Bronchial epithelial cell (primary cell): ENCODE measurements around the gene DCP1B. TPM values are rescaled to one million over a fixed set of nuclear protein-coding genes. Genes with fewer than 3 reads are reported as not detected.

ENCODE experiments used
- DNase-seq: peaks from one replicate; pipeline ENCODE4 v3.0.0-alpha.2; 2010; ENCODE audit warnings: low read depth
- FAIRE-seq: peaks from 2 replicates; lab custom pipeline; 2011; peaks lifted over from hg19 to GRCh38; lab: Jason Lieb, UNC
- H3K27me3 ChIP-seq: 2 replicates; pipeline ENCODE4 v1.5.1; 2011; ENCODE audit warnings: low read length; ENCODE audit not compliant: control insufficient read depth, insufficient read depth
- H3K36me3 ChIP-seq: 2 replicates; pipeline ENCODE4 v1.5.1; 2011; ENCODE audit warnings: low read length; ENCODE audit not compliant: control insufficient read depth, insufficient read depth
- H3K4me3 ChIP-seq: 2 replicates; pipeline ENCODE4 v1.5.1; 2011; ENCODE audit warnings: mild to moderate bottlenecking, low read depth, low read length, control low read depth
- CTCF ChIP-seq: IDR thresholded peaks from 2 replicates; pipeline ENCODE4 v1.5.1; 2011; ENCODE audit warnings: mild to moderate bottlenecking, moderate library complexity, low read length, control low read depth, inconsistent platforms; ENCODE audit not compliant: insufficient read depth, severe bottlenecking
- total RNA-seq: library from RNA; depleted of rRNA; stranded (reverse); fragments of >200 nt; gene quantifications from 2 replicates; pipeline ENCODE4 v1.2.1, GENCODE V29; 2014

DCP1B gene
- total RNA-seq, 1 donor from 2014 or later: 1.3 TPM

DNA sequence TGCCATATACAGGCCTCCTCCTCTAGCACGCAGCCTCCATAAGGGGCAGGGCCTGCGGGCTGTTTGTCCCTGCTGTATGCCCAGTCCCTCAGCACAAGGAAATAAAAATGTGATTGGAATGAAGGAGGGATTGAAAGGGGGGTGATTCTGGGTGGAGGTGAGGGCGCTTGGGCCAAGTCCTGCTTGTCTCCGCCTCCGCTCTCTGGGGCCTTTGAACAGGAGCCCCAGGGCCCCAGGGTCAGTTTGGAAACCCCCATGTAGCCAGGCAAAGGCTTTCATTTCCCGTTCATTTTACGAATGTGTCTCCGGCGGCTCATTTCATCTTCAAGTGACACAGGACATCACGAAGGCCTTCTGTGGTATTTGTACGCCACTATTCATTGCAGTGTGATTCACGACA is 81.3 kb downstream of the DCP1B start:
- no peaks in the 10 kb centered on the region for H3K27me3 ChIP-seq
- no peak for DNase-seq
- H3K36me3 ChIP-seq: no peaks in the 10 kb centered on the region
- no peak for TF ChIP-seq CTCF
- no peak for FAIRE-seq
- no peak overlapping the region for H3K4me3 ChIP-seq

DNA sequence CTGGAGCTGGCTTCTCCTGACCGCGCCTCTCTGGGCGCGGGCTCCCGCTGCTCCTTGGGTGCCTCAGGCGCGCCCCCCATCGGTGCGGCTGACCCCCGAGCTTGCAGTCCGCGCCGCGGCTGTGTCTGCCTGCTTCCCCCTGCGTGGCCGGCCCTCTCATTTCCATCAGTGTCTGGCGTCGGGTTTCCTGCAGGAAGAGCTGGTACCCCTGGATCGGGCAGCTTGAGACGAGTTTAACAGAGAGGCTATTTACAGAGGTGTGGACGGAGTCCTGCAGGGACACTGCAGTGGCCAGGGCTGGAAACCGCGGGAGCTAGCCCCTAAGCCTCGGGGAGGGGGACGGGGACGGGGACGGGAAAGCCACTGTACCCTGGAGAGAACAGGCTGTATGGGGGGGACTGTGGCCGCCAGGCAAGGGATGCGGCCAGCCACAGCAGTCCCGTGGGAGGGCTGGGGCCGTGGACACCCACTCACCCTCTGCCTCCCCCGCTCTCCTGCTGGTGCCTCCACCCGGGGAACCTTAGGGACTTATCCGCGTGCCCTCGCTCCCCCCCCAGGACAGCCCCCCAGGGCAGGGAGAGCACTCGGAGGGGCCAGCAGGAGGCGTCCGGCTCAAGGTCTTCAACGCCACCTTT is 82.1 kb downstream of the DCP1B start:
- TF ChIP-seq CTCF: no peak
- no peak for DNase-seq
- Histone ChIP-seq H3K4me3 (no peak overlapping the region), H3K36me3 (no peaks in the 10 kb centered on the region), H3K27me3 (no peaks in the 10 kb centered on the region)
- FAIRE-seq: no peak

GRCh38 chr12:1920971-1921370 is 83.3 kb downstream of the DCP1B start:
- no peak for TF ChIP-seq CTCF
- Histone ChIP-seq H3K36me3 (no peaks in the 10 kb centered on the region), H3K27me3 (no peaks in the 10 kb centered on the region), H3K4me3 (no peak overlapping the region)
- no peak for DNase-seq
- FAIRE-seq: no peak

GRCh38 chr12:1920436-1920835 is 83.8 kb downstream of the DCP1B start:
- no peaks in the 10 kb centered on the region for H3K27me3 ChIP-seq
- no peak for TF ChIP-seq CTCF
- DNase-seq (no peak), FAIRE-seq (no peak)
- H3K4me3 ChIP-seq: no peak overlapping the region
- no peaks in the 10 kb centered on the region for H3K36me3 ChIP-seq

- H3K27me3 ChIP-seq: no peaks in the 10 kb centered on the region
- TF ChIP-seq CTCF: no peak
- no peak for DNase-seq
- H3K4me3 ChIP-seq: no peak overlapping the region
- H3K36me3 ChIP-seq: no peaks in the 10 kb centered on the region
- no peak for FAIRE-seq
These were observed 84.5 kb downstream of the DCP1B start for GRCh38 chr12:1919763-1920162.

GRCh38 chr12:1919284-1919683 is 85.0 kb downstream of the DCP1B start:
- FAIRE-seq (no peak), DNase-seq (no peak)
- no peak for TF ChIP-seq CTCF
- H3K4me3 ChIP-seq: no peak overlapping the region
- H3K27me3 ChIP-seq: no peaks in the 10 kb centered on the region
- no peaks in the 10 kb centered on the region for H3K36me3 ChIP-seq
